ENCODE results near the gene SAP30L. TPM values are rescaled to one million over a fixed set of nuclear protein-coding genes. Genes with fewer than 3 reads are reported as not detected.
A peak's percentile ranks its signal among the peaks of the same experiment; 100 is the strongest.

Gene SAP30L
- total and polyA plus RNA-seq, 7 donors: 9.2 to 35.7 (median 26.0) TPM

DNA sequence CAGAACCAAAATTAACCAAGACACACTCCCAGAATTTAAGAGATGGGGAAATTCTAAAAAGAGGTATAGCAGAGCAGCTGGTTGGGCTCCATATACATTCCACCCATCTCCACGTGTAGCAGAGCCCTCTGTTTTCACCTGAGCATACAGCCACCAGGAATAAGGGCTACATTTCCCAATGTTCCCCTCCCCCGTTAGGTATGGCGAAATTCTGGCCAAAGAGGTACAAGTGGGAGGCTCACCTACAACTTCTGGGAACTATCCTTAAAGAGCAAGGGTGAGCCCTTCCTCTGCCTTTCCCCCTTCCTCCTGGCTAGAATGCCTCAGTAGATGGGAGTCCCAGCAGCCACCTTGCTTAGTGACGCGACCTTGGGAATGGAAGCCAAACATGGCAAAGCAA lies 5.3 kb upstream of the SAP30L start:
- peaks cover 8% of the 10 kb centered on the region for H3K4me1 ChIP-seq
- H3K4me3 ChIP-seq: no peak overlapping the region
- no peaks in the 10 kb centered on the region for H3K9me3 ChIP-seq
- WGBS, 3 donors: 89 to 90% (median 89%) methylated on average over 5 of the region's 5 CpGs
- no peak overlapping the region for H3K27ac ChIP-seq
- no peaks in the 10 kb centered on the region for H3K27me3 ChIP-seq (ENCODE audit: insufficient read depth in 3 of 3, low read length in 2 of 3)
- no peak for ATAC-seq
- intact Hi-C loops (cut with DNase I): no loop called here
- DNase-seq: no peak
- TF ChIP-seq, protein P1, sequence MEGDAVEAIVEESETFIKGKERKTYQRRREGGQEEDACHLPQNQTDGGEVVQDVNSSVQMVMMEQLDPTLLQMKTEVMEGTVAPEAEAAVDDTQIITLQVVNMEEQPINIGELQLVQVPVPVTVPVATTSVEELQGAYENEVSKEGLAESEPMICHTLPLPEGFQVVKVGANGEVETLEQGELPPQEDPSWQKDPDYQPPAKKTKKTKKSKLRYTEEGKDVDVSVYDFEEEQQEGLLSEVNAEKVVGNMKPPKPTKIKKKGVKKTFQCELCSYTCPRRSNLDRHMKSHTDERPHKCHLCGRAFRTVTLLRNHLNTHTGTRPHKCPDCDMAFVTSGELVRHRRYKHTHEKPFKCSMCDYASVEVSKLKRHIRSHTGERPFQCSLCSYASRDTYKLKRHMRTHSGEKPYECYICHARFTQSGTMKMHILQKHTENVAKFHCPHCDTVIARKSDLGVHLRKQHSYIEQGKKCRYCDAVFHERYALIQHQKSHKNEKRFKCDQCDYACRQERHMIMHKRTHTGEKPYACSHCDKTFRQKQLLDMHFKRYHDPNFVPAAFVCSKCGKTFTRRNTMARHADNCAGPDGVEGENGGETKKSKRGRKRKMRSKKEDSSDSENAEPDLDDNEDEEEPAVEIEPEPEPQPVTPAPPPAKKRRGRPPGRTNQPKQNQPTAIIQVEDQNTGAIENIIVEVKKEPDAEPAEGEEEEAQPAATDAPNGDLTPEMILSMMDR (IDR thresholded peaks at IDR 0.05): no peak
- H3K36me3 ChIP-seq (ENCODE audit: insufficient read depth in 1 of 2, low read depth in 1 of 2): peaks cover 0 to 55% of the 10 kb centered on the region in 2 donors

DNA sequence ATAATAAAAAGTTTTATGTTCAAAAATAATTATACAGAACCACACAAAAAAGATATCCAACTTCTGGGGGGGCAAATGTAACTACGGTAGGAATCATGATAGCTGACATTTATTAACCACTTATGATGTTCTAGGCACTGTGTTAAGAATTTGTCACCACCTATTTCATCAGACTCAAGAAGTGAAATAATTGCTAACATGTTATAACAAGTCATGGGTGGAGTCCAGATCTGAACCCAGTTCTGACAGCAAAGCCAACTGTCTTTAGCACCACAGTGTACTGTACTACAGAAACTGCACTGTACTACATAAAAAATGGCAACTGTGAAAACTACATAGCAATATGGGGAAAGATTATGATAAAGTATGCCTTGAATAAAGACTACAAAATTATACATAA lies 3.0 kb upstream of the SAP30L start:
- no peaks in the 10 kb centered on the region for H3K27me3 ChIP-seq (ENCODE audit: insufficient read depth in 3 of 3, low read length in 2 of 3)
- no peaks in the 10 kb centered on the region for H3K9me3 ChIP-seq
- H3K27ac ChIP-seq: no peak overlapping the region
- peaks cover 0 to 47% of the 10 kb centered on the region in 2 donors for H3K36me3 ChIP-seq (ENCODE audit: insufficient read depth in 1 of 2, low read depth in 1 of 2)
- DNase-seq (no peak), ATAC-seq (no peak)
- H3K4me3 ChIP-seq: no peak overlapping the region
- 92 to 99% (median 97%) methylated on average over 1 of the region's 1 CpG for WGBS, 3 donors
- peaks cover 18% of the 10 kb centered on the region for H3K4me1 ChIP-seq
- intact Hi-C loops (cut with DNase I): no loop called here
- TF ChIP-seq, protein P1 (IDR thresholded peaks at IDR 0.05): no peak

DNA sequence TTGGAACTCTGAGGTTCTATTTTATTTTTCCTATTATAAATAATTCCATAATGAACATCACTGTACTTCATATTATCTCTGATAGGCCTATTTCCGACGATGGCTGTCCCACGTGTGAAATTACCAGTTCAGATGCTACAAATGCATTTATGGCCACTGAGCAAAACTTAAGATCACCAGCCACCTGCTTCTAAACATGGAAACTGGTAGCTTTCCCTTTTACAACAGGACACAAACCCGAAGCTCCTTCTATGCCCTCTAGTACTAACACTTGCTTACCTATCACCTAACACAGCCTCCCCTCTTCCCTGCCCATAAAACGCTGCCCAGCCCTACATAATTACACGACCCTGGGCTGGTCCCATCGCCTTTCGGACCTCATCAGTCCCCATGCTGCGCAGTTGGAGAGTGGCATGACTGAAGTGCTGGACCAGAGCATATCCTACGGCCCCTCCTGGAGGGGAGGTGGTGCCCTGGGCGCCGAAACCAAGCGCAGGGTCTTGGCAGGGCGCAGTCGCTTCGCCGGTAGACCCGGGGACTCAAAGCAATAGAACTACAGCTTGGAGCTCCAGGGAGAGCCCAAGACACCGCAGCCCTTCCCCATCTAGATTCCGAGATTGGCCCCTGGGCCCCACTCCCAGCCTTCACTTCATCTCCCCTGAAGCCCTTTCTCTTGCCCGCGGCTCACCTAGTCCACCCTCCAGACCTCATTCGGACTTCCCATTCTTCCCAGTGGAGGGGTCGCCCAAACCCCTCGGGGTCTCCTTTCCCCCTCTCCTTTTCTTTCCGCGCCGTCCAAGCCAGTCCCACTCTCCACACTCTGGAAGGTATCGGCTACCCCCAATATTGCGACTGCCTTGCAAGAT lies 1.0 kb upstream of the SAP30L start:
- intact Hi-C loops (cut with DNase I): no loop called here
- Histone ChIP-seq H3K27ac (peak overlapping the region; percentile 70), H3K27me3 (ENCODE audit: insufficient read depth in 3 of 3, low read length in 2 of 3) (no peaks in the 10 kb centered on the region), H3K4me3 (peak overlapping the region; percentile 95), H3K36me3 (ENCODE audit: insufficient read depth in 1 of 2, low read depth in 1 of 2) (peaks cover 0 to 29% of the 10 kb centered on the region in 2 donors), H3K4me1 (peaks cover 32% of the 10 kb centered on the region), H3K9me3 (no peaks in the 10 kb centered on the region)
- TF ChIP-seq, protein P1 (IDR thresholded peaks at IDR 0.05): no peak
- DNase-seq (no peak), ATAC-seq (peak in 3 of 4 donors; percentile 6 to 35 (median 11))
- WGBS, 3 donors: 4 to 5% (median 5%) methylated on average over 30 of the region's 30 CpGs

DNA sequence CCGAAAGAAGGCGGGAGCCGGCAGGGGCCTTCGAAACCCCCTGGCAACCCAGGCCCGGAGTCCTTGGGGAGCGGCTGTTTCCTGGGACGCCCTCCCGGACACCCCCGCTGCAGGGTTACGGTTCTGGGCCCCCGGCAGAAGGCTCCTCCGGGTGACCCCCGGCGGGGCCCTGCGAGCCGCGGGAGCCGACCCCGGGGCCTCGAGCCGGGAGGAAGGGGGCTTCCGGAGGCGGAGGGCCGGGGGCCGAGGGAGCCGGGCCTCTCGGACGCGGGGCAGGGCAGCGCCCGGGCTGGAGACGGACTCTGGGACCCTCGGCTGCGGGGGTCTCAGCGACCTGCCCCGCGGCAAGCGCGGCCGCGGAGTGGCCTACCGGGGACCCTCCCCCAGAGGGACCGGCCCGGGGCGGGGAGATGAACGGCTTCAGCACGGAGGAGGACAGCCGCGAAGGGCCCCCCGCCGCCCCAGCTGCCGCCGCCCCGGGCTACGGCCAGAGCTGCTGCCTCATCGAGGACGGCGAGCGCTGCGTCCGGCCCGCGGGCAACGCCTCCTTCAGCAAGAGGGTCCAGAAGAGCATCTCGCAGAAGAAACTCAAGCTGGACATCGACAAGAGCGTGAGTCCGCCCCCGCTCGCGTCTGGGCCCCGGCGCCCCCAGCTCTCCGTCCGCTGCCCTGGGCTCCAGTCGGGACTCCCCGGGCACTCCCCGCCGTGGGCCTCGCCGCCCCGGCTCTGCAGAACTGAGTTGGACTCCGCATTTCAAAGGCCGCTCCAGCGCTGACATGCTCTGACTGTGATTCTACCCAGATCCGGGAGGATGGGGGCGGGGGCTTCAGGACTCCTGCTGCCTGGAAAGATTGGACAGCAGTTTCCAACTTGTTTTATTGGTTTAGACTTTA lies 645 bp downstream of the SAP30L start:
- Histone ChIP-seq H3K4me3 (peak overlapping the region; percentile 95), H3K4me1 (peaks cover 32% of the 10 kb centered on the region), H3K36me3 (ENCODE audit: insufficient read depth in 1 of 2, low read depth in 1 of 2) (peaks cover under 1 to 26% of the 10 kb centered on the region in 2 donors), H3K9me3 (no peaks in the 10 kb centered on the region), H3K27ac (peak overlapping the region; percentile 70), H3K27me3 (ENCODE audit: insufficient read depth in 3 of 3, low read length in 2 of 3) (no peaks in the 10 kb centered on the region)
- TF ChIP-seq, protein P1 (IDR thresholded peaks at IDR 0.05): no peak
- peak; percentile 9 to 44 (median 20) for ATAC-seq
- peak; percentile 45 to 68 for DNase-seq
- intact Hi-C loops (cut with DNase I): no loop called here
- WGBS, 3 donors: 0 to 1% (median 0%) methylated on average over 54 to 87 of the region's 87 CpGs
